SH-SY5Y (cell line): ENCODE results near the gene SPTY2D1.

Source experiments
- GATA2 ChIP-seq: IDR thresholded peaks from 2 replicates; pipeline ENCODE4 v1.6.1; 2011; ENCODE audit warnings: mild to moderate bottlenecking, low read depth, low read length
- GATA3 ChIP-seq: IDR thresholded peaks from 2 replicates; pipeline ENCODE4 v1.6.1; 2011; ENCODE audit warnings: low read depth, mild to moderate bottlenecking, low read length, moderate library complexity

- TF ChIP-seq GATA3 (no peak), GATA2 (no peak)
These were observed 70.0 kb downstream of the SPTY2D1 start for GRCh38 chr11:18564149-18564548.
